Measurements from ENCODE around the gene RNF144A. TPM values are rescaled to one million over a fixed set of nuclear protein-coding genes. Genes with fewer than 3 reads are reported as not detected.

The RNF144A gene
- total and polyA plus RNA-seq, 10 of the 15 experiments (the other 5 are each of a cell fraction or from before 2014, with no cell fraction given) = 0.02 to 12.1 (median 0.48) TPM; not detected in 1

- in situ Hi-C loops (cut with MboI) = no loop called here
- ATAC-seq = no peak
- DNase-seq (ENCODE audit: low read depth, low spot score) = no peak
- Histone ChIP-seq H2AFZ (ENCODE audit: control insufficient read depth, low read depth, low read length) (no peak overlapping the region), H3K4me1 (ENCODE audit: control insufficient read depth, insufficient read depth, low read length) (no peaks in the 10 kb centered on the region), H3K4me3 (no peak overlapping the region), H3K27ac (ENCODE audit: control insufficient read depth, insufficient read depth) (no peak overlapping the region), H3K36me3 (ENCODE audit: control insufficient read depth in 2 of 2, insufficient read depth in 2 of 2, low read length in 1 of 2) (no peaks in the 10 kb centered on the region), H3K79me2 (ENCODE audit: control insufficient read depth, insufficient read depth, low read length) (no peaks in the 10 kb centered on the region; the same call in 1 of the 2 replicates), H4K20me1 (ENCODE audit: control insufficient read depth, insufficient read depth) (no peaks in the 10 kb centered on the region), H3K9ac (ENCODE audit: control insufficient read depth, insufficient read depth, low read length) (no peak overlapping the region), H3K27me3 (replicated peaks in 1 of 2; ENCODE audit: control insufficient read depth in 2 of 2, insufficient read depth in 2 of 2, low read length in 1 of 2) (peaks cover 0 to 2% of the 10 kb centered on the region in 2 experiments; a peak in 1 of 4 replicates), H3K9me3 (replicated peaks; ENCODE audit: control insufficient read depth, insufficient read depth, low read length) (no peaks in the 10 kb centered on the region), H3K4me2 (ENCODE audit: control insufficient read depth, insufficient read depth) (no peak overlapping the region)
- FAIRE-seq = no peak
- ChIA-PET SMC1A (ENCODE audit: uncharacterized antibody, unreplicated experiment) (interaction anchor here (2.0 kb wide), 1 partner anchor 11 kb away, joined by 6 read pairs; no protein-coding TSS in a partner anchor), CTCF (interaction anchor here (1.3 kb wide), 1 partner anchor 9 kb away, joined by 3 read pairs; no protein-coding TSS in a partner anchor), POLR2A (no interaction called here), RAD21 (ENCODE audit: unreplicated experiment) (no interaction called here)
- 74% methylated on average over 3 of the region's 3 CpGs for WGBS (ENCODE audit: insufficient coverage, insufficient replicate concordance, low lambda C conversion rate, missing lambda C conversion rate)
- intact Hi-C loops (cut with micrococcal nuclease; ENCODE audit: unreplicated experiment) = no loop called here
- no TSS peak for BruUV-seq (replicated peaks)
- no peak for TF ChIP-seq EZH2 (IDR thresholded peaks at IDR 0.05; ENCODE audit: borderline replicate concordance, control insufficient read depth, low read depth, low read length)
- no peak for TF ChIP-seq ESRRA (IDR thresholded peaks at IDR 0.05; ENCODE audit: low read length)
- TF ChIP-seq SPI1 (IDR thresholded peaks at IDR 0.05; ENCODE audit: borderline replicate concordance, insufficient read depth, low read depth, low read length) = no peak
- TF ChIP-seq JUNB (IDR thresholded peaks at IDR 0.05) = no peak
- no peak for TF ChIP-seq ATF7 (IDR thresholded peaks at IDR 0.05; ENCODE audit: low read depth)
- no peak for TF ChIP-seq SREBF1 (IDR thresholded peaks at IDR 0.05; ENCODE audit: low read length)
- TF ChIP-seq PRDM15 (CRISPR knock-in tag; IDR thresholded peaks at IDR 0.05) = no peak
- TF ChIP-seq SMARCA5 (IDR thresholded peaks at IDR 0.05) = no peak
- no peak for TF ChIP-seq SIX5 (IDR thresholded peaks at IDR 0.05; ENCODE audit: low read depth, low read length, severe bottlenecking)
- no peak for TF ChIP-seq USF1 (IDR thresholded peaks at IDR 0.05; ENCODE audit: borderline replicate concordance, extremely low read length, insufficient read depth, low read depth, low read length)
- no peak for TF ChIP-seq IKZF2 (IDR thresholded peaks at IDR 0.05)
- no peak for TF ChIP-seq JUND (IDR thresholded peaks at IDR 0.05; ENCODE audit: low read depth, low read length)
- TF ChIP-seq ZNF622 (IDR thresholded peaks at IDR 0.05) = no peak
- TF ChIP-seq ZNF384 (IDR thresholded peaks at IDR 0.05; ENCODE audit: borderline replicate concordance, low read depth, low read length) = no peak
- TF ChIP-seq RUNX3 (IDR thresholded peaks at IDR 0.05; ENCODE audit: low read length) = no peak
- TF ChIP-seq LARP7 (IDR thresholded peaks at IDR 0.05) = no peak
These were observed 31.2 kb upstream of the RNF144A start for GRCh38 chr2:6885968-6886367.
